ENCODE results near the gene TXNRD3. TPM values are rescaled to one million over a fixed set of nuclear protein-coding genes. Genes with fewer than 3 reads are reported as not detected.

TXNRD3 gene
- total RNA-seq = 7.5 and 9.5 TPM in 2 replicates

GRCh38 chr3:126654571-126655383, at the start of gene TXNRD3:
Gene TXNRD3 (minus strand): TSS chr3:126655124.

GRCh38 chr3:126703512-126704493, 48.9 kb upstream of the TXNRD3 start, which contains the start of gene CHCHD6:
Gene CHCHD6 (plus strand): TSS chr3:126704240. CDS start chr3:126704313, 73 bp downstream.

GRCh38 chr3:126558336-126559071, 96.4 kb downstream of the TXNRD3 start, which contains the start of gene C3orf22:
Gene C3orf22 (minus strand): TSS chr3:126558932. CDS start chr3:126553390, 5,542 bp downstream.

Other genes with a start within 250 kb of the TXNRD3 start
- 25.3 and 36.1 TPM in 2 replicates for gene ZXDC, start 179.2 kb downstream of the TXNRD3 start, total RNA-seq
- gene UROC1, start 137.4 kb downstream of the TXNRD3 start, total RNA-seq = not detected in 2 replicates
- gene CHST13, start 131.0 kb downstream of the TXNRD3 start, total RNA-seq = not detected in 2 replicates
- gene C3orf22, start 96.2 kb downstream of the TXNRD3 start, total RNA-seq = not detected in 2 replicates
- 15.9 and 20.5 TPM in 2 replicates for gene CHCHD6, start 49.1 kb upstream of the TXNRD3 start, total RNA-seq